Ramos (cell line): ENCODE results near the gene ZBTB49.

ENCODE experiments used
- in situ Hi-C: fragments of 300-500 bp; cut with MboI; formaldehyde crosslinking; loops from one replicate; pipeline ENCODE4 v1.14.3; 2022; ENCODE audit warnings: low sequenced_read_pairs; ENCODE audit not compliant: unreplicated experiment

The ZBTB49 gene

DNA sequence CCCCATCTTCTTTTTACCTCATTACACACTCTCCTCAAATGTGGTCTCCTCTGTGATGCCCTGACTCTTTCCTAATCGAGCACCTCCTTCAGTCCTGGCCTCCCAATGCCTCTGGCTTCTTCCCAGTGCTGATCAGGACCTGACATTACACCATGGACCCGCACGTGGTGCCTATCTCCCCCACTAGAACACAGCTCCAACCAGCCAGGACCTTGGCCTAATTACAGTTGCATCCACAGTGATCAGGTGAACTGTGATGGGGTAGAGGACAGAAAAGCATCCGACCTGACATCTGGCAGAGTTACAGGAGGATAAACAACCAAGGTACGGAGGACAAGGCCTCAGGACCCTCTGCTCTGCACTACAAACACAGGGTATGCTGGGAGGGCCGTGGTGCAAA is 12.5 kb upstream of the ZBTB49 start:
- in situ Hi-C loops, result no loop called here

DNA sequence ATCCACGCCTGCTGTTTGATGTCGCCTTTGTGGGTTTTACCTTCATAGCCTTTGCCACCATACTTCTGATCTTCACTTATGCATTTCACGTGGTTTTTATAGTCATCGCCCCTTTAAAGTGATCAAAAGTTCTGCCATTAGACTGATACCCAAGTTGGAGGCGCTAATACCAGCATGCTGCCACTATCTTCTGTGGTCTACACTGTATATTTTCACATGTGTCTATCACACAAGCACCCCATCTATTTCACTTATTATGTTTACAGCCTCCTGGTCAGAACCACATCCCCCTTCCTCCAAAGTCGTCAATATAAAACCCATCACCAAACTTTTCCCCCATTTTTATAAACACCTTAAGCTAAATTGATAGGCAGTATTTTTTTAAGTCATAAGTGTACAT is 8.3 kb upstream of the ZBTB49 start:
- in situ Hi-C loops, result no loop called here

DNA sequence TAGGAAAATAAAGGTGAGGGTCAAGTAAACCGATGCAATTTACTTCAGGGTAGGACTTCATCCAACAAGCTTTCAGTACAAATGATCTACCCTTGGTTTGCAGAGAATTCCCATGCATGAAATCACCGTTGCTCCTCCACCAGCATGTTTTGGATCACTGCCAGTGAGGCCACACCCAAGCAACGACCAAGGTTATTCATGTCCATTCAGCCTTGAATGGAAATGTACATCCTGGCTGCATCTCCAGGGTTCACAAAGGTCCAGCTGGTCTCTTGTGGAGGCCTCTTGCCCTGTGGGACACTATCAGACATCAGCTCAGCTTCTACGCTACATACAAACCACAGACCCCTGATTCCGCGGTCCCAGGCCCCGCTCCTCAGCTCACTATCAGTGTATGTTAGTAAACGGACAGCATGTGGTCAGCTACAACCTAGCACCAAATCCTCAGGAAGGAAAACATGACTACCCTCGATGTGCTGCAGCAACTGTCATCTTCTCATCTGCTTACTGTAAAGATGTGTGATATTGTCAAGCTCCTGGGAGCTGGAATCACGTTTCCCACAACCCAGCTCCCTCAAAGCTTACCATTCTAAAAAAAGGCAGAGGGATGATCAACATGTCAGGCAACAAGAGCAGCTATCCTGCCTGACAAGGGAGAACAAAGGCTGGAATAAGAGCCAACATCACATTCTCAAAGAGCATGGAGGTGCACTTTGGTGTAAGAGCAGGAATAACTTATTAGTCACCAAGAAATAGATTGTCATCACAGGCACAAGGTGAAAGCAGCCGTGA is 5.0 kb upstream of the ZBTB49 start:
- in situ Hi-C loops, result no loop called here

DNA sequence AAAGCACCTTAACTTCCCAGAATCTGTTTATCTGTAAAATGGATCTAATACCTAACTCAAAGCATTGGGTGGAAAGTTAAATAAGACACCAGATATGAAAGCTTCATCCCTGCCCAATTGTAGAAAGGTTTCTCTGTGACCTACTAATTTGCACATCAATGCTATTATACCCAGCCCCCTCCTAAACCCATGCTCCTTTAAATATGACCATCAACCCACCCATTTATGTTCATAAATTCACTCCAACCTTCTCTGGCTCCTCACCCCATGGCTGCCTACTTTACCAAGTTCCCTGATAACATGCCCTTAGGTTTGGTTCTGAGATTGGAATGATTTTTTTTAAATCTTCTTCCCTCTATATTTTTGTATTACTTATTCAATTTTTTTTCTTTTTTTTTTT is 2.0 kb upstream of the ZBTB49 start:
- in situ Hi-C loops, result no loop called here

DNA sequence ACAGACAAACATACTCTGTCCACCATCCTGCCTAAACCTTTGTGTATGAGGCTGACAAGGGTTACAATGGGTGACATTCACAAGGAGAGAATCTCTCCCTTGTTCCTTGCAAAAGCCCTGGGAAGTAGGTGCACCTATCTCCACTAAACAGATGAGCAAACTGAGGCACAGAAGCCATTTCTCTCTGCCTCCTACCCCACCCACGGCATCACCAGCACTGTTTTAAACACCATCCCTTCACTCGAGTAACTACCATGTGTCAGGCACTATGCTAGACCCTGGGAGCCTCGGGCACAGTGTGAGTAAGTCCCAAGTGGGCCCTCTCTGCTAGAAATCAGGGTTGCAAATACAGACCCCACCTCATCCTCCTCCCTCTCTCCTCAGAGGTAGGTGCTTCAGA is 996 bp upstream of the ZBTB49 start:
- in situ Hi-C loops, result no loop called here

DNA sequence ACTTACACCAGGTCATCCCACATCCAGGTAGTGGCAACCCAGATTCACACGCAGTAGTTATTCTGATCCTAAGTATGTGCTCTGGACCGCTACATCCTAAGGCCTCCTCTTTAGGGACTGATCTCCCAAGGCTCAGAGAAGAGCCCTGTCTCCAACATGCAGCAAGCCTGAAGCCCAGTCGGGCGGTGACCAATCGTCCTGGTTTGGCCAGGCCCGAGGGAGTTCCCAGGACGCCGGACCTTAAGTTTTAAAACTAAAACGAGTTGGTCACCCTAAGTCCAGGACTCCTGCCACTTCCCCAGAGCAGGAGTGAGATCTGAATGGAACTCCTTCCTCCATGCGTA is 482 bp upstream of the ZBTB49 start:
- in situ Hi-C loops, result no loop called here

DNA sequence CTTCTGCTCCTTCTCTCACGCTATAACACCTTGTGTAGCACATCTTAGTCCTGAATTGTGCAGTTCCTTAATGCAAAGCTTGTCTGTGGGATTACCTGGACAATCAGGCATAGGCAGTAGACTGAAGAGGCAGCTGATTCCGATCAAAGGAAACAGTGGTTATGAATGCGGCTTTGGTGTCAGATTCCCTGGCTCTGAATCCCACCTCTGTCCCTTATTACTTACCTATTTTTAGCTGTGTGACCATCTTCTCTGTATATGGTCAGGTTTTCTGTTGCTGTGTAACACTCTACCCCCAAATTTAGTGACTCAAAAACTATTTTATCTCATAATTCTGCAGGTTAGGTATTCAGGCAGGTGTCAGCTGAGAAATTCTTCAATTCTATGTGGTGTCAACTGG is 3.2 kb downstream of the ZBTB49 start:
- in situ Hi-C loops, result no loop called here

DNA sequence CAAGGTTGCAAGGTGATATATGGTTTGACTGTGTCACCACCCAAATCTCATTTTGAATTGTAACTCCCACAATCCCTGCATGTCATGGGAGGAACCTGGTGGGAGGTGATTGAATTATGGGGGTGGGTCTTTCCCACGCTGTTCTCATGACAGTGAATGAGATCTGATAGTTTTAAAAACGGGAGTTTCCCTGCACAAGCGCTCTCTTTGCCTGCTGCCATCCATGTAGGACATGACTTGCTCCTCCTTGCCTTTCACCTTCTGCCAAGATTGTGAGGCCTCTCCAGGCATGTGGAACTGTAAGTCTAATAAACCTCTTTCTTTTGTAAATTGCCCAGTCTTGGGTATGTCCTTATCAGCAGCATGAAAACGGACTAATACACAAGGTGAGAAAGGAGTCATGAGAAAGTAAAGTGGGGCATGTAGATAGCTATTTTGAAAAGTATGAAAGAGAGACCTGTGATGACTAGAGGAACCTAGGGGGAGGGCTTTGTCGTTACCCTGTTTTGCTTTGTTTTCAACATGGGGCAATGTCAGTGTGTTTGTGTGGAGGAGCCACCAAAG is 6.3 kb downstream of the ZBTB49 start:
- in situ Hi-C loops, result no loop called here

DNA sequence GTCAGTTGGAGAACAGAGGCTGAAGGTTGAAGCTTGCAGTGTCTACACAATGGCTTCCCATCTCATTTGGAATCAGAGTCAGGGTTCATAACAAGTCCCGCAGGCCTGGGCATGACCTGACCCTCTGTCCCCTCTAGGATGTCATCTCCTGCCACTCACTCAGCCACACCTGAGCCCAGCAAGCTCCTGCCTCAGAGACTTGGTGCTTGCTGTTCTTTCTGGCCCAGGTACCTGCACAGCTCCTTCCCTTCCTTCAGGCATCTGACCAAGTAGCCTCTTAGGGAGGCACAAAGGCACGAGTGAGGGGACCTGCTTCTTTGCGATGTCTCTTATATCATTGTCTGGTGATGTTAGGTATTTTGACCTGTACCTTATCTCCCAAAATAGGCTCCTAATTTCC is 9.0 kb downstream of the ZBTB49 start:
- in situ Hi-C loops, result no loop called here

DNA sequence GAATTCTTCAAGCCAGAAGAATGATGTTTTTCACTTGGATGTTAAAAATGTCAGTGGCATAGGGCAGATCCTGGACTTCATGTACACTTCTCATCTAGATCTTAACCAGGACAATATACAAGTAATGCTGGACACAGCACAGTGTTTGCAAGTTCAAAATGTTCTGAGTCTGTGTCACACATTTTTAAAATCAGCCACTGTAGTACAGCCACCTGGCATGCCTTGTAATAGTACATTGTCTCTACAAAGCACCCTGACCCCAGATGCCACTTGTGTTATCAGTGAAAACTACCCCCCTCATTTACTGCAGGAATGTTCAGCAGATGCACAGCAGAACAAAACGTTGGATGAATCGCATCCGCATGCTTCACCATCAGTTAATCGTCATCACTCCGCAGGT is 11.9 kb downstream of the ZBTB49 start:
- in situ Hi-C loops, result no loop called here

DNA sequence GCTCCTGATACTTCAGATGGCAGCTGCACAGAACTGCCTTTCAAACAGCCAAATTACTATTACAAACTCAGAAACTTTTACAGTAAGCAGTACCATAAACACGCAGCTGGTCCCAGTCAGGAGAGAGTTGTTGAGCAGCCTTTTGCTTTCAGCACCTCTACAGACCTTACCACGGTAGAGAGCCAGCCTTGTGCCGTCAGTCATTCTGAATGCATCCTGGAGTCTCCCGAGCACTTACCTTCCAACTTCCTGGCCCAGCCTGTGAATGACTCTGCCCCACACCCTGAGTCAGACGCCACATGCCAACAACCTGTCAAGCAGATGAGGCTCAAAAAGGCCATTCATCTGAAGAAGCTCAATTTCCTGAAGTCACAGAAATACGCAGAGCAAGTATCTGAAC is 12.4 kb downstream of the ZBTB49 start:
- in situ Hi-C loops, result no loop called here

DNA sequence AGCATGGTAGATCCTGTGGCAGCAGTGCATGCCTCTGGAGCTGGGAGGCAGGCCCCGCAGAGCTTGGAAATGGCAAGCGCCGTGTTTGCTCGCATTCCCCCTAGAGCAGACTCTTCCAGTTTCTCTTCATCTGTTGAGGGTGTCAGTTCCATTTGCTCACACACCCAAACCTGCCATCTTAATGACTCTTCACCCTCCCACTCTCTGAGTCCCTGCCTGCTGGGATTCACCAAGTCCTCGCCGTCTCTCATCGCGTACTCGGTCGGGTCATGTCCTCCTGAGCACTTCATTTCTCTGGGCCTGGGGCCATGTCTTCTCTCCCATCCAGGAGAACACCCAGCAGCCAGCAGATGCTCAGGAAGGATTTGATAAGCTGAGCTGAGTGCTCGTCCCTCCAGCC is 16.9 kb downstream of the ZBTB49 start:
- in situ Hi-C loops, result no loop called here

DNA sequence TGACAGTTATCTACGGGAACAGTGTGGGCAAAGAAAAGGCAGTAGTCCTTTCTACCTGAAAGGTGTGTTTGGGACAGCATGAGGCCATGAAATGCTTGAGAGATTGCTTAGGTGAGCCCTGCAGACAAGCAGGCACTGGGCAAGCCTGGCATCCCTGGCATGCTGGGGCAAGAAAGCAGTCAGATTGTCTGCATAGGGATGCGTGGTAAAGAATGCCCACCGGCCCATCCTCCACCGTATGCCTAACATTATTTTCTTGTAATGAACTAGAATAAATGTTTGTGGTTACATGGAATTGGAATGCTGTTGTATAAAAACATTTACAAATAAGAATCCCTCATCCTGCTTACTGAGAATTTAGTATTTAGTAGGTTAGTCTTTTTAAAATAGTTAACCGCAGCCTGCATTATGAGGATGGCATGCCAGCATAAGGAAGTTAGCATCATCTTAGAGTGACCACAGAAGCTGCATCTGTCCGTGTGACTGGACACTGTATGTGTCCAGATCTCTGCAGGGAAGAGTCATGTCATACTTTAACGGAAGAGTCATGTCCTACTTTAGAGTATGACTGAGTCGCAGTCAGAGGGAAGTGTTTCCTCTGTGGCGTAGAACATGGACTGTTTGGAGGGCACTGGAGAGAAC is 18.9 kb downstream of the ZBTB49 start:
- in situ Hi-C loops, result no loop called here

DNA sequence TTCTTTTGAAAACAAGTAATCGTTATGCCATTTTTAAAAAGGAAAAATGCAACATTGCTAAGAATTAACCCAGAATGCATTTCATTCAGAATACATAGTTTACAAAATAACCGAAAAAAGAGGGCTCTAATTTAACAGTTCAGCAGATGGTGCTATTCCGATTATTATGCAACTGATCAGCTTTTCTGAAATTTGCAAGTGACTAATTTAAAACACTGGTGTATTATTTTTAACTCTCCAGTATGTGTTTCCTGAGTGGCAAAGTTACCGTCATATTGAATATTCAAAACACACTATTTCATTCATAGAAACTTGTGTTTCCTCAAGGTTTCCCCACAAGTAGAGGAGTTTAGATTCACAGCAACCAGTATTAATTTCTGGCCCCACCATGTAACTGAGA is 21.1 kb downstream of the ZBTB49 start:
- in situ Hi-C loops, result no loop called here

DNA sequence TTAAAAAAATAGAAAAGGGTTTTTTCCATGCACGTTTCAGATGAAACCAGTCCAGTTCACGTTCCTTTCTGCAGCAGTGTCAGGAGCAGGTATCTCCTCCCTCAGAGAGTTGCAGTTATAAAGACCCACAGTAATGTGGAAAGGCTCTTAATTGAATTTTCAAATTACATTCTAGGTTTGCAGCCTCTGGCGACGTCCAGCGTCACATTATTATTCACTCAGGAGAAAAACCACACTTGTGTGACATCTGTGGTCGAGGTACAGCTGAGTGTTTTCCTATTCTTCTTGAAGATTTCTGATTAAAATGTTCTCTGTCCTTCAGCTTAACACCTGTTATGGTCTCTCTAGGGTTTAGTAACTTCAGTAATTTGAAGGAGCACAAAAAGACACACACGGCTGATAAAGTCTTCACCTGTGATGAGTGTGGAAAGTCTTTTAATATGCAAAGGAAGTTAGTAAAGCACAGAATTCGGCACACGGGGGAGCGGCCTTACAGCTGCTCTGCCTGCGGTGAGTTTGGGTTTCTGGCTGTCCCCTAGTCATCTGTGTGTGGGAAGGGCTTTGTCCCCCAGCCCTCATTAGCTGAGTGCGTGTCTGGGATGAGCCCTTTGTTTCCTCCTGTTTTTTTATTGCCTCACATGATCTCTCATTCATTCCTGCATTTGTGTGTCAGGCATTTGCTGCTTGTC is 25.6 kb downstream of the ZBTB49 start:
- in situ Hi-C loops, result no loop called here

DNA sequence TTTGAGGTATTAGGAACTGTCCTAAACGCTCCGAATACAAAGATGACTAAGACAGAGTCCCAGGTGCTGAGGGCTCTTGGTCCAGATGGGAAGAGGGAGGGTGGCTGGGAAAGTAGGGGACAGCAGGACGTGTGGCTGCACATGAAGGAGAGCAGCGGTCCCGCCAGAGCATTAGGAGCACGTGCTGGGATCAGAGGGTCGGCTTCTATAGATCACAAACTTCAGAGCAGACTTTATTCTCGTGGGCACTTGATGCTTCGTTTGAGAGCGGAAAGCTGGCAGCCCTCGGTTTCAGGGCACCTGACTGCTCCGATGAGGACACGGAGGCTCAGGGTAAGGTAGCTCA is 26.1 kb downstream of the ZBTB49 start:
- in situ Hi-C loops, result no loop called here

DNA sequence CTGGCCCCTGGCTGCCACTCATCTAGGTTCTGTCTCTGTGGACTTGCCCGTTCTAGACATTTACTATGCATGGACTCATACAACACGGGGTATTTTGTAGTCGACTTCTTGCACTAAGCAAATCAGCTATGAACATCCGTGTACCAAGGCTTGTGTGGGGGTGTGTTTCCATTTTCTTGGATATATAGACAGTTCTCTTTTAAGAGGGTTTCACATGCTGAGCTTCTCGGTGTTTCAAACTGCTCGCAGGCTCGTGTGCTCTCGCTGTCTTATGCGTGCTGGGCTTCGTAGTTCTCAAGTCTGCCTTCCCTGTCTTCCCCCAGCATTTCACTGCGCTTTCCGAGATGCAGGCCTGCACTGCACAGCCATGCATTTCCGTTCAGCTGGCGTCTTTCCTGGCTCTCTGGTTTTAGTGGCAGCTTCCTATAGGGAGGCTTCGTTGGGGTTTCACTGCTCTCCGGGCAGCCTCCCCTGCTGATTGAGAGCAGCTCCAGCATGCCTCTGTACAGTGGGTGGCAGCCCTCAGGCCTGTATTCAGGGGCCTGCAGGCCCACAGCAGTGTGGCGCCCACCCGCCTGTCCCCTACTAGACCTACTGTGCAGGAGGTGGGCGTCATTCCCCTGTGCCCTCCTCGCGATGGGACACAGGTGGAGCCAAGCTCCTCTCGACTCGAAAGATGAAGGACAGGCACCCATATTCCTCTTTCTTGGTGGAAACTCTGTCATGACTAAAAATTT is 27.6 kb downstream of the ZBTB49 start:
- in situ Hi-C loops, result no loop called here

DNA sequence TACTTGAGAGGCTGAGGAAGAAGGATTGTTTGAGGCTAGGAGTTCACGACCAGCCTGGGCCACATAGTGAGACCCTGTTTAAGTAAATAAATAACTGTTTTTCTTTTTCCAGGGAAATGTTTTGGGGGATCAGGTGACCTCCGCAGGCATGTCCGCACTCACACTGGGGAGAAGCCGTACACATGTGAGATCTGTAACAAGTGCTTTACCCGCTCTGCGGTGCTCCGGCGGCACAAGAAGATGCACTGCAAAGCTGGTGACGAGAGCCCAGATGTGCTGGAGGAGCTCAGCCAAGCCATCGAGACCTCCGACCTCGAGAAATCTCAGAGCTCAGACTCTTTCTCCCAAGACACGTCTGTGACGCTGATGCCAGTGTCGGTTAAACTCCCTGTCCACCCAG is 30.5 kb downstream of the ZBTB49 start:
- in situ Hi-C loops, result no loop called here

DNA sequence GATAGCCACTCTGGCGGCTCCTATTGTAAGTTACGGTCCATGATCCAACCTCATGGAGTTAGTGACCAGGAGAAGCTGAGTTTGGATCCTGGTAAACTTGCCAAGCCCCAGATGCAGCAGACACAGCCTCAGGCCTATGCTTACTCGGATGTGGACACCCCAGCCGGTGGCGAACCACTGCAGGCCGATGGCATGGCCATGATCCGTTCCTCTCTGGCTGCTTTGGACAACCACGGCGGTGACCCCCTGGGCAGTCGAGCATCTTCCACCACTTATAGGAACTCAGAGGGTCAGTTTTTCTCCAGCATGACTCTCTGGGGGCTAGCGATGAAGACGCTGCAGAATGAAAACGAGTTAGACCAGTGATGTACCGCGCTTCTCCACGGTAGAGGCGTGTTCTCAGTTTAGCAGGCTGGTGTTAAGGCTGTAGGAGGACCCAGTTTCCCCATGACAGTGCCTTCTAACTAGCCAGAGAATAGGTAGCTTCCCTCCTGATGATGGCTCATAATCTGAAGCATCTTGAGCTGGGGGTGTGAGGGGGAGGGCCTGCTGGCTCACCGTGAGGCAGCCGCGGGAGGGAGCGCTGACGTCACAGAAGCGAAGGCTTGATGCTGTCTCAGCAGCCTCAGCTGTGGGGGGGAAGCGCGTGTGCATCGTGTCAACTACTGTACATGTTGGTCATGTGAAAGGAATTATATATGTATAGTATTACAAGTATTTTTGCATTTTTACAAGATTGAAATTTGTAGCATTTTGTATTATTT is 31.1 kb downstream of the ZBTB49 start:
- in situ Hi-C loops, result no loop called here
